ENCODE measurements around the gene DCC. TPM values are rescaled to one million over a fixed set of nuclear protein-coding genes. Genes with fewer than 3 reads are reported as not detected.

Gene DCC
- polyA plus RNA-seq, 2 of the 4 experiments (the other 2 are of a cell fraction), result 0.12 TPM; not detected in 1

DNA sequence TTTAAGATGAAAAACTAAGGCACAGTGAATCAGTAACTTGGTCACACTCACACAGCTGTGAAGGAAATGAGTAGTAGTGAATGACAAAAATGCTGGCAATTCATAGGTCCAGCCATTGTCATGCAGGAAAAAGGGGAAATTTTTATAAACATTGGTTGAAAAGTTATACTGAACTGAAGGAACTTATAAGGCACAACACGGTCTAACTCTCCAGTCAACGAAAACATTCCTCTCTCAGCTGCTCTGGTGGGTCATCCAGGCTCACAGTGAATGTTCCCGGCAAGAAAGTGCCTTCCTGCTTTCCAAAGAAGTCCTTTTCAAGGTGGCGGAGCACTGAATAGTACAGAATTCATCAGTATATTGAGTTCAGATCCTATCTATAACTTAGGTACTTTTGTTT is 476.1 kb downstream of the DCC start (continued):
- TF ChIP-seq HEYL (CRISPR knock-in tag; IDR thresholded peaks at IDR 0.05), result no peak
- TF ChIP-seq CBX8 (IDR thresholded peaks at IDR 0.05), result no peak

DNA sequence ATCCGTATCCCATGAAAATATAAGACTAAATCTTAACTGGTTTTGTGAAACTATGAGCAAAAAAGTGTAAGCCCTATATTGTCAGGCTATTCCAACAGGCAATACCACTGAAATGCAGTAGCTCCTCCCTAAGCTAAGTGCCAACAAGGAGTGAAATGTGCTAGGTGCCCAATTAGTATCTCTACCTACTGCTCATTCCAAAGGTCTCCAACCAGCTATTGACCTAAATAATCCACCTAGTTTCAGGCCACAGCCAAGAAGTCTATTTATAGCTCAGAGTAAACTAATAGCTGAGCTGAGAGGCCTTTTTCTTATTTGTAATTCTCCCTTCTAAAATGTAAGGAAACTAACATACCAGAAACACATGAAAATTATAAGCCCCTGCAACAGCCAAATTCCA is 482.2 kb downstream of the DCC start:
- Histone ChIP-seq H3K4me1 (no peaks in the 10 kb centered on the region), H3K4me2 (no peak overlapping the region), H3K9me3 (no peaks in the 10 kb centered on the region), H3K4me3 (no peak overlapping the region), H3K27ac (no peak overlapping the region)
- ChIA-PET POLR2A (no interaction called here), CTCF (no interaction called here)
- DNase-seq (ENCODE audit: low read depth in 1 of 2, low spot score in 1 of 2) (no peak), FAIRE-seq (no peak), ATAC-seq (no peak)
- TF ChIP-seq SREBF2 (IDR thresholded peaks at IDR 0.05), result no peak
- TF ChIP-seq, protein P1, sequence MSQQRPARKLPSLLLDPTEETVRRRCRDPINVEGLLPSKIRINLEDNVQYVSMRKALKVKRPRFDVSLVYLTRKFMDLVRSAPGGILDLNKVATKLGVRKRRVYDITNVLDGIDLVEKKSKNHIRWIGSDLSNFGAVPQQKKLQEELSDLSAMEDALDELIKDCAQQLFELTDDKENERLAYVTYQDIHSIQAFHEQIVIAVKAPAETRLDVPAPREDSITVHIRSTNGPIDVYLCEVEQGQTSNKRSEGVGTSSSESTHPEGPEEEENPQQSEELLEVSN (IDR thresholded peaks at IDR 0.05; ENCODE audit: borderline replicate concordance, low read depth), result no peak
- no peak for TF ChIP-seq FOSL2 (IDR thresholded peaks at IDR 0.05)
- TF ChIP-seq FOSL2 (CRISPR knock-in tag; IDR thresholded peaks at IDR 0.05), result no peak
- no peak for TF ChIP-seq KDM5A (IDR thresholded peaks at IDR 0.05)
- TF ChIP-seq EP300 (IDR thresholded peaks at IDR 0.05), result no peak
- no peak for TF ChIP-seq PHF8 (IDR thresholded peaks at IDR 0.05; ENCODE audit: borderline replicate concordance, low read depth)
- no peak for TF ChIP-seq ZNF302 (CRISPR knock-in tag; IDR thresholded peaks at IDR 0.05)
- TF ChIP-seq, protein P2, sequence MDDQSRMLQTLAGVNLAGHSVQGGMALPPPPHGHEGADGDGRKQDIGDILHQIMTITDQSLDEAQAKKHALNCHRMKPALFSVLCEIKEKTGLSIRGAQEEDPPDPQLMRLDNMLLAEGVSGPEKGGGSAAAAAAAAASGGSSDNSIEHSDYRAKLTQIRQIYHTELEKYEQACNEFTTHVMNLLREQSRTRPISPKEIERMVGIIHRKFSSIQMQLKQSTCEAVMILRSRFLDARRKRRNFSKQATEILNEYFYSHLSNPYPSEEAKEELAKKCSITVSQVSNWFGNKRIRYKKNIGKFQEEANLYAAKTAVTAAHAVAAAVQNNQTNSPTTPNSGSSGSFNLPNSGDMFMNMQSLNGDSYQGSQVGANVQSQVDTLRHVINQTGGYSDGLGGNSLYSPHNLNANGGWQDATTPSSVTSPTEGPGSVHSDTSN (IDR thresholded peaks at IDR 0.05), result no peak
- no peak for TF ChIP-seq HOXB5 (CRISPR knock-in tag; IDR thresholded peaks at IDR 0.05)
- TF ChIP-seq CBX8 (IDR thresholded peaks at IDR 0.05), result no peak
- TF ChIP-seq HEYL (CRISPR knock-in tag; IDR thresholded peaks at IDR 0.05), result no peak
- no peak for TF ChIP-seq TFCP2L1 (CRISPR knock-in tag; IDR thresholded peaks at IDR 0.05)
- 4% methylated on average over 1 of the region's 1 CpG for WGBS (ENCODE audit: missing lambda C conversion rate)

DNA sequence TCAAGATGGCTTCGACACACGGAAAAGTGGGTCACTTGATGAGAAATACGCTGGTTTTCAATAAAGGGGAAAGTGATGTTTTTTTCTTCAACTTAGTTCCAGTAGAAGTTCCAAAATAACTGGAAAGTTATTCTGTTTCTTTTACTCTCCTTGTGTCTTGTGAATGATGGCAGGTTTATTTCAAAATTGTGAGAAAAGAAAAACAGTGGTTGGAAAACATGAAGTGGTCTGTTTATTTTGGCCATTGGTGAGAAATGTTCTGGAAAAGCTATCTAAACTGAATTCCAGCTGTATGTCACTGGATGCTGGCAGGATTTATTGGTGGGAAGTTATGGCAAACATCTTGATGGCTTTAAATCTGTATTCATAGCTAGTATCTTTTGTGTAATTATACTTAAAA is 484.1 kb downstream of the DCC start:
- TF ChIP-seq NPAS2 (CRISPR knock-in tag; IDR thresholded peaks at IDR 0.05; ENCODE audit: borderline replicate concordance), result no peak
- TF ChIP-seq NFE2L2 (conservative IDR thresholded peaks at IDR 0.05; ENCODE audit: low read length), result no peak
- no peak for TF ChIP-seq SREBF2 (IDR thresholded peaks at IDR 0.05)
- no peak for TF ChIP-seq TP53 (CRISPR knock-in tag; IDR thresholded peaks at IDR 0.05)
- TF ChIP-seq, protein P3, sequence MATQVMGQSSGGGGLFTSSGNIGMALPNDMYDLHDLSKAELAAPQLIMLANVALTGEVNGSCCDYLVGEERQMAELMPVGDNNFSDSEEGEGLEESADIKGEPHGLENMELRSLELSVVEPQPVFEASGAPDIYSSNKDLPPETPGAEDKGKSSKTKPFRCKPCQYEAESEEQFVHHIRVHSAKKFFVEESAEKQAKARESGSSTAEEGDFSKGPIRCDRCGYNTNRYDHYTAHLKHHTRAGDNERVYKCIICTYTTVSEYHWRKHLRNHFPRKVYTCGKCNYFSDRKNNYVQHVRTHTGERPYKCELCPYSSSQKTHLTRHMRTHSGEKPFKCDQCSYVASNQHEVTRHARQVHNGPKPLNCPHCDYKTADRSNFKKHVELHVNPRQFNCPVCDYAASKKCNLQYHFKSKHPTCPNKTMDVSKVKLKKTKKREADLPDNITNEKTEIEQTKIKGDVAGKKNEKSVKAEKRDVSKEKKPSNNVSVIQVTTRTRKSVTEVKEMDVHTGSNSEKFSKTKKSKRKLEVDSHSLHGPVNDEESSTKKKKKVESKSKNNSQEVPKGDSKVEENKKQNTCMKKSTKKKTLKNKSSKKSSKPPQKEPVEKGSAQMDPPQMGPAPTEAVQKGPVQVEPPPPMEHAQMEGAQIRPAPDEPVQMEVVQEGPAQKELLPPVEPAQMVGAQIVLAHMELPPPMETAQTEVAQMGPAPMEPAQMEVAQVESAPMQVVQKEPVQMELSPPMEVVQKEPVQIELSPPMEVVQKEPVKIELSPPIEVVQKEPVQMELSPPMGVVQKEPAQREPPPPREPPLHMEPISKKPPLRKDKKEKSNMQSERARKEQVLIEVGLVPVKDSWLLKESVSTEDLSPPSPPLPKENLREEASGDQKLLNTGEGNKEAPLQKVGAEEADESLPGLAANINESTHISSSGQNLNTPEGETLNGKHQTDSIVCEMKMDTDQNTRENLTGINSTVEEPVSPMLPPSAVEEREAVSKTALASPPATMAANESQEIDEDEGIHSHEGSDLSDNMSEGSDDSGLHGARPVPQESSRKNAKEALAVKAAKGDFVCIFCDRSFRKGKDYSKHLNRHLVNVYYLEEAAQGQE (IDR thresholded peaks at IDR 0.05), result no peak
- no peak for TF ChIP-seq KDM5A (IDR thresholded peaks at IDR 0.05)
- no peak for TF ChIP-seq HOXB13 (CRISPR knock-in tag; IDR thresholded peaks at IDR 0.05; ENCODE audit: low read depth)
- TF ChIP-seq RCOR1 (IDR thresholded peaks at IDR 0.05; ENCODE audit: low read depth, low read length), result no peak
- no peak for TF ChIP-seq RAD21 (conservative IDR thresholded peaks at IDR 0.05 in 1 of 2, IDR thresholded peaks at IDR 0.05 in 1 of 2)
- TF ChIP-seq, protein P4, sequence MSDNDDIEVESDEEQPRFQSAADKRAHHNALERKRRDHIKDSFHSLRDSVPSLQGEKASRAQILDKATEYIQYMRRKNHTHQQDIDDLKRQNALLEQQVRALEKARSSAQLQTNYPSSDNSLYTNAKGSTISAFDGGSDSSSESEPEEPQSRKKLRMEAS (IDR thresholded peaks at IDR 0.05), result no peak
- no peak for TF ChIP-seq GATA3 (IDR thresholded peaks at IDR 0.05; ENCODE audit: borderline replicate concordance)
- TF ChIP-seq ZSCAN20 (CRISPR knock-in tag; IDR thresholded peaks at IDR 0.05), result no peak
- TF ChIP-seq JUNB (IDR thresholded peaks at IDR 0.05), result no peak
- no peak for TF ChIP-seq MAZ (IDR thresholded peaks at IDR 0.05; ENCODE audit: borderline replicate concordance, low read depth, low read length)
- no peak for TF ChIP-seq MAFK (IDR thresholded peaks at IDR 0.05; ENCODE audit: partially characterized antibody)
- POLR2A ChIA-PET, result no interaction called here
- no peak overlapping the region for H3K27ac ChIP-seq
- no peaks in the 10 kb centered on the region for H3K4me1 ChIP-seq
- WGBS (ENCODE audit: missing lambda C conversion rate), result 0% methylated on average over 3 of the region's 3 CpGs
- CTCF ChIA-PET, result no interaction called here
- FAIRE-seq, result no peak
- no peak for ATAC-seq
- H3K4me2 ChIP-seq, result no peak overlapping the region
- no peak for DNase-seq (ENCODE audit: low read depth in 1 of 2, low spot score in 1 of 2)
- no peaks in the 10 kb centered on the region for H3K9me3 ChIP-seq
- no peak overlapping the region for H3K4me3 ChIP-seq

Data from A549 (cell line).